Neural cell (in vitro differentiated cells): Measurements from ENCODE around the gene SLC37A3. TPM values are rescaled to one million over a fixed set of nuclear protein-coding genes. Genes with fewer than 3 reads are reported as not detected.

ENCODE experiments used
- H2AFZ ChIP-seq: fragments of 200-600, 300-800 bp; sonication (generic), shearing (Covaris generic); 2 replicates; pipeline ENCODE4 v1.6.0; 2014; ENCODE audit warnings: low read depth, mild to moderate bottlenecking, antibody characterized with exemption, low read length, moderate library complexity
- H3F3A ChIP-seq: fragments of 200-600 bp; shearing (Covaris generic); 2 replicates; pipeline ENCODE4 v1.6.1; 2016; ENCODE audit warnings: mild to moderate bottlenecking, moderate library complexity, mixed read lengths, antibody characterized with exemption, low read length; ENCODE audit not compliant: insufficient read depth, poor library complexity, severe bottlenecking
- H3K27ac ChIP-seq: fragments of 200-600, 300-800 bp; sonication (generic), shearing (Covaris generic); 2 replicates; pipeline ENCODE4 v1.5.1; 2014; ENCODE audit warnings: mild to moderate bottlenecking, low read length, moderate library complexity
- H3K27me3 ChIP-seq: fragments of 300-800, 200-600 bp; sonication (generic), shearing (Covaris generic); 2 replicates; pipeline ENCODE4 v1.6.0; 2014; ENCODE audit warnings: mild to moderate bottlenecking, low read depth, low read length, moderate library complexity; ENCODE audit not compliant: insufficient read depth
- H3K36me3 ChIP-seq: fragments of 300-800, 200-600 bp; sonication (generic), shearing (Covaris generic); 2 replicates; pipeline ENCODE4 v1.5.1; 2014; ENCODE audit warnings: mild to moderate bottlenecking, antibody characterized with exemption, low read length, moderate library complexity; ENCODE audit not compliant: insufficient read depth
- H3K4me2 ChIP-seq: fragments of 300-800, 200-600 bp; sonication (generic), shearing (Covaris generic); 2 replicates; pipeline ENCODE4 v1.6.0; 2014; ENCODE audit warnings: mild to moderate bottlenecking, low read length
- H3K4me3 ChIP-seq: fragments of 300-800, 200-600 bp; sonication (generic), shearing (Covaris generic); 2 replicates; pipeline ENCODE4 v1.5.1; 2014; ENCODE audit warnings: mild to moderate bottlenecking, low read length, moderate library complexity
- H3K79me2 ChIP-seq: fragments of 200-600 bp; shearing (Covaris generic); replicated peaks from 2 replicates; pipeline ENCODE4 v1.6.0; 2014; ENCODE audit warnings: mild to moderate bottlenecking, low read length, moderate library complexity; ENCODE audit not compliant: insufficient read depth
- H3K9ac ChIP-seq: fragments of 300-800, 200-600 bp; sonication (generic), shearing (Covaris generic); 2 replicates; pipeline ENCODE4 v1.6.1; 2016; ENCODE audit warnings: mild to moderate bottlenecking, low read length, mixed read lengths
- H3K9me2 ChIP-seq: fragments of 200-600 bp; shearing (Covaris generic); 2 replicates; pipeline ENCODE4 v1.6.1; 2016; ENCODE audit warnings: mild to moderate bottlenecking, low read length, mixed read lengths; ENCODE audit not compliant: insufficient read depth
- H3K9me3 ChIP-seq: fragments of 200-600, 300-800 bp; sonication (generic), shearing (Covaris generic); 2 replicates; pipeline ENCODE4 v1.6.1; 2016; ENCODE audit warnings: mild to moderate bottlenecking, mixed run types, low read length, moderate library complexity, mixed read lengths
- H4K20me1 ChIP-seq: fragments of 200-600 bp; shearing (Covaris generic); 2 replicates; pipeline ENCODE4 v1.6.1; 2016; ENCODE audit warnings: mild to moderate bottlenecking, mixed run types; ENCODE audit not compliant: insufficient read depth
- CTCF ChIP-seq: fragments of 450-650 bp; IDR thresholded peaks from 2 replicates; pipeline ENCODE4 v1.5.1; 2014; ENCODE audit warnings: antibody characterized with exemption, mild to moderate bottlenecking, moderate library complexity; ENCODE audit not compliant: poor library complexity, severe bottlenecking
- EP300 ChIP-seq: fragments of 450-650 bp; conservative IDR thresholded peaks from 2 replicates; pipeline ENCODE4 v1.6.1; 2014; ENCODE audit warnings: antibody characterized with exemption, mild to moderate bottlenecking, moderate library complexity; ENCODE audit not compliant: poor library complexity, severe bottlenecking
- EZH2 ChIP-seq: fragments of 200-600, 300-800 bp; shearing (Covaris generic), sonication (generic); IDR thresholded peaks from 2 replicates; pipeline ENCODE4 v1.6.1; 2014; ENCODE audit warnings: antibody characterized with exemption, low read length, borderline replicate concordance, mild to moderate bottlenecking; ENCODE audit not compliant: insufficient read depth, poor library complexity, severe bottlenecking
- MXI1 ChIP-seq: fragments of 450-650 bp; conservative IDR thresholded peaks from 2 replicates; pipeline ENCODE4 v1.6.1; 2014; ENCODE audit warnings: antibody characterized with exemption, mild to moderate bottlenecking; ENCODE audit not compliant: poor library complexity, severe bottlenecking
- POLR2AphosphoS5 ChIP-seq: IDR thresholded peaks from 2 replicates; pipeline ENCODE4 v1.6.1; 2012
- RAD21 ChIP-seq: fragments of 450-650 bp; conservative IDR thresholded peaks from 2 replicates; pipeline ENCODE4 v1.6.1; 2014; ENCODE audit warnings: antibody characterized with exemption, mild to moderate bottlenecking, moderate library complexity
- REST ChIP-seq: IDR thresholded peaks from 2 replicates; pipeline ENCODE4 v1.6.1; 2012; ENCODE audit warnings: borderline replicate concordance
- SMC3 ChIP-seq: fragments of 450-650 bp; conservative IDR thresholded peaks from 2 replicates; pipeline ENCODE4 v1.6.1; 2014; ENCODE audit warnings: antibody characterized with exemption, mild to moderate bottlenecking, moderate library complexity; ENCODE audit not compliant: poor library complexity
- TAF1 ChIP-seq: IDR thresholded peaks from 2 replicates; pipeline ENCODE4 v1.6.1; 2012; ENCODE audit warnings: low read depth
- polyA plus RNA-seq: library from polyadenylated mRNA; depleted of rRNA; stranded (reverse); fragments of >200 nt; gene quantifications from 2 replicates; pipeline ENCODE4 v1.2.3, GENCODE V29; 2014

The SLC37A3 gene
- polyA plus RNA-seq, 1 donor from 2014 or later: 176 TPM

- Histone ChIP-seq H3K4me2 (no peak overlapping the region), H3K9me3 (no peaks in the 10 kb centered on the region), H3K27me3 (no peaks in the 10 kb centered on the region), H2AFZ (no peak overlapping the region), H3K79me2 (no peaks in the 10 kb centered on the region), H3F3A (no peaks in the 10 kb centered on the region), H4K20me1 (no peaks in the 10 kb centered on the region), H3K4me3 (no peak overlapping the region), H3K9me2 (no peaks in the 10 kb centered on the region), H3K36me3 (no peaks in the 10 kb centered on the region), H3K27ac (no peak overlapping the region), H3K9ac (no peak overlapping the region)
- TF ChIP-seq RAD21 (no peak), TAF1 (no peak), CTCF (no peak), REST (no peak), MXI1 (no peak), POLR2AphosphoS5 (no peak), SMC3 (no peak), EP300 (no peak), EZH2 (no peak)
Measured at GRCh38 chr7:140292438-140292837, 105.9 kb downstream of the SLC37A3 start.

GRCh38 chr7:140289804-140290203 is 108.5 kb downstream of the SLC37A3 start:
- H3K36me3 ChIP-seq: no peaks in the 10 kb centered on the region
- TF ChIP-seq TAF1 (no peak), MXI1 (no peak), EZH2 (no peak), RAD21 (no peak), CTCF (no peak), SMC3 (no peak), POLR2AphosphoS5 (no peak), REST (no peak), EP300 (no peak)
- no peaks in the 10 kb centered on the region for H3K9me3 ChIP-seq
- no peaks in the 10 kb centered on the region for H3K27me3 ChIP-seq
- H3K9ac ChIP-seq: no peak overlapping the region
- no peaks in the 10 kb centered on the region for H3F3A ChIP-seq
- H3K79me2 ChIP-seq: no peaks in the 10 kb centered on the region
- no peak overlapping the region for H3K27ac ChIP-seq
- H4K20me1 ChIP-seq: no peaks in the 10 kb centered on the region
- no peaks in the 10 kb centered on the region for H3K9me2 ChIP-seq
- no peak overlapping the region for H3K4me2 ChIP-seq
- H3K4me3 ChIP-seq: no peak overlapping the region
- no peak overlapping the region for H2AFZ ChIP-seq
